BLaER1 (cell line): Measurements from ENCODE around the gene KCTD20.
"Not testable (repeated sequence)": the region's sequence is repeated elsewhere in the genome, so short reads cannot be mapped to it uniquely, and the experiment has no call there.

Experiments used
- H3K27ac ChIP-seq: shearing (Covaris generic); formaldehyde crosslinking; 2 replicates; pipeline ENCODE4 v1.8.1; 2022
- H3K27me3 ChIP-seq: shearing (Covaris generic); formaldehyde crosslinking; 2 replicates; pipeline ENCODE4 v1.8.1; 2022
- H3K36me3 ChIP-seq: shearing (Covaris generic); formaldehyde crosslinking; 2 replicates; pipeline ENCODE4 v1.8.1; 2022
- H3K4me1 ChIP-seq: shearing (Covaris generic); formaldehyde crosslinking; 2 replicates; pipeline ENCODE4 v1.8.1; 2022
- H3K4me2 ChIP-seq: shearing (Covaris generic); formaldehyde crosslinking; 2 replicates; pipeline ENCODE4 v1.8.1; 2022
- H3K4me3 ChIP-seq: shearing (Covaris generic); formaldehyde crosslinking; 2 replicates; pipeline ENCODE4 v1.8.1; 2022
- H3K9ac ChIP-seq: shearing (Covaris generic); formaldehyde crosslinking; 2 replicates; pipeline ENCODE4 v1.8.1; 2022
- H3K9me3 ChIP-seq: shearing (Covaris generic); formaldehyde crosslinking; 2 replicates; pipeline ENCODE4 v1.8.1; 2022
- H4K20me1 ChIP-seq: shearing (Covaris generic); formaldehyde crosslinking; 2 replicates; pipeline ENCODE4 v1.8.1; 2022
- Cebpa-rat ChIP-seq: shearing (Covaris generic); IDR thresholded peaks from 2 replicates; pipeline ENCODE4 v1.8.1; 2022

Gene KCTD20

GRCh38 chr6:36443471-36444428 lies 950 bp downstream of the KCTD20 start:
- Histone ChIP-seq H3K4me2 (peak overlapping the region; percentile 89), H3K27ac (peak overlapping the region; percentile 94), H3K4me3 (peak overlapping the region; percentile 80), H3K9ac (peak overlapping the region; percentile 88), H3K27me3 (no peaks in the 10 kb centered on the region), H3K4me1 (peaks cover 39% of the 10 kb centered on the region), H3K36me3 (peaks cover 28% of the 10 kb centered on the region), H4K20me1 (peaks cover 47% of the 10 kb centered on the region), H3K9me3 (peaks cover 18% of the 10 kb centered on the region)
- no peak for TF ChIP-seq Cebpa-rat

GRCh38 chr6:36444470-36444869 lies 1.7 kb downstream of the KCTD20 start:
- H4K20me1 ChIP-seq: peaks cover 54% of the 10 kb centered on the region
- peak overlapping the region; percentile 80 for H3K4me3 ChIP-seq
- peak overlapping the region; percentile 88 for H3K9ac ChIP-seq
- H3K4me2 ChIP-seq: peak overlapping the region; percentile 89
- H3K36me3 ChIP-seq: peaks cover 35% of the 10 kb centered on the region
- peak overlapping the region; percentile 94; the same call in 1 of the 2 replicates for H3K27ac ChIP-seq
- H3K27me3 ChIP-seq: no peaks in the 10 kb centered on the region
- peaks cover 39% of the 10 kb centered on the region for H3K4me1 ChIP-seq
- H3K9me3 ChIP-seq: peaks cover 25% of the 10 kb centered on the region
- no peak for TF ChIP-seq Cebpa-rat

- H3K9ac ChIP-seq: no peak overlapping the region
- H3K36me3 ChIP-seq: peaks cover 38% of the 10 kb centered on the region
- H3K4me1 ChIP-seq: peaks cover 39% of the 10 kb centered on the region
- peaks cover 66% of the 10 kb centered on the region for H4K20me1 ChIP-seq
- no peak overlapping the region for H3K4me3 ChIP-seq
- peaks cover 27% of the 10 kb centered on the region for H3K9me3 ChIP-seq
- TF ChIP-seq Cebpa-rat: no peak
- peak overlapping the region; percentile 89 for H3K4me2 ChIP-seq
- H3K27me3 ChIP-seq: no peaks in the 10 kb centered on the region
- H3K27ac ChIP-seq: no peak overlapping the region
These were observed 2.8 kb downstream of the KCTD20 start for GRCh38 chr6:36445621-36446020.

- not testable (repeated sequence) for H3K9ac ChIP-seq, H3K27ac ChIP-seq, H3K27me3 ChIP-seq, H3K4me2 ChIP-seq, H3K4me3 ChIP-seq
- Histone ChIP-seq H3K9me3 (peaks cover 27% of the 10 kb centered on the region), H3K4me1 (peaks cover 28% of the 10 kb centered on the region), H4K20me1 (peaks cover 98% of the 10 kb centered on the region), H3K36me3 (peaks cover 64% of the 10 kb centered on the region)
These were observed 6.4 kb downstream of the KCTD20 start for GRCh38 chr6:36449173-36449572.

GRCh38 chr6:36452897-36453296 lies 10.1 kb downstream of the KCTD20 start:
- peaks cover 16% of the 10 kb centered on the region for H3K9me3 ChIP-seq
- not testable (repeated sequence) for H3K27me3 ChIP-seq, H3K27ac ChIP-seq, H3K4me3 ChIP-seq, H3K4me2 ChIP-seq, H3K9ac ChIP-seq
- H4K20me1 ChIP-seq: peaks cover 99% of the 10 kb centered on the region
- peaks cover 77% of the 10 kb centered on the region for H3K36me3 ChIP-seq
- H3K4me1 ChIP-seq: peaks cover 11% of the 10 kb centered on the region

GRCh38 chr6:36455486-36456027 lies 12.8 kb downstream of the KCTD20 start:
- Histone ChIP-seq H3K9me3 (no peaks in the 10 kb centered on the region), H3K27ac (no peak overlapping the region), H3K4me1 (peaks cover 11% of the 10 kb centered on the region), H3K9ac (no peak overlapping the region), H3K27me3 (no peaks in the 10 kb centered on the region), H3K4me2 (no peak overlapping the region), H4K20me1 (peaks cover 99% of the 10 kb centered on the region), H3K36me3 (peaks cover 66% of the 10 kb centered on the region), H3K4me3 (no peak overlapping the region)
- no peak for TF ChIP-seq Cebpa-rat

GRCh38 chr6:36459501-36459900 lies 16.7 kb downstream of the KCTD20 start:
- H3K9ac ChIP-seq: no peak overlapping the region
- no peak overlapping the region for H3K27ac ChIP-seq
- H3K9me3 ChIP-seq: 0 out of 2 replicates have a peak, but pooled peaks cover 6% of the 10 kb centered on the region
- no peak for TF ChIP-seq Cebpa-rat
- H3K4me3 ChIP-seq: no peak overlapping the region
- no peaks in the 10 kb centered on the region for H3K4me1 ChIP-seq
- peaks cover 98% of the 10 kb centered on the region for H4K20me1 ChIP-seq
- no peaks in the 10 kb centered on the region for H3K27me3 ChIP-seq
- peaks cover 53% of the 10 kb centered on the region for H3K36me3 ChIP-seq
- no peak overlapping the region for H3K4me2 ChIP-seq

- Histone ChIP-seq H3K9ac (no peak overlapping the region), H3K4me1 (no peaks in the 10 kb centered on the region), H4K20me1 (peaks cover 84% of the 10 kb centered on the region), H3K27me3 (no peaks in the 10 kb centered on the region), H3K36me3 (peaks cover 42% of the 10 kb centered on the region), H3K27ac (no peak overlapping the region), H3K4me3 (no peak overlapping the region), H3K4me2 (no peak overlapping the region), H3K9me3 (0 out of 2 replicates have a peak, but pooled peaks cover 6% of the 10 kb centered on the region)
- TF ChIP-seq Cebpa-rat: no peak
These were observed 18.1 kb downstream of the KCTD20 start for GRCh38 chr6:36460916-36461315.

GRCh38 chr6:36461646-36462045 lies 18.8 kb downstream of the KCTD20 start:
- Histone ChIP-seq H3K9me3 (peaks cover 13% of the 10 kb centered on the region; the same call in 1 of the 2 replicates), H3K4me1 (no peaks in the 10 kb centered on the region), H3K4me2 (no peak overlapping the region), H3K4me3 (no peak overlapping the region), H3K27me3 (no peaks in the 10 kb centered on the region), H3K9ac (no peak overlapping the region), H4K20me1 (peaks cover 82% of the 10 kb centered on the region), H3K27ac (no peak overlapping the region), H3K36me3 (peaks cover 41% of the 10 kb centered on the region)
- TF ChIP-seq Cebpa-rat: no peak

GRCh38 chr6:36463676-36464075 lies 20.9 kb downstream of the KCTD20 start:
- peaks cover 37% of the 10 kb centered on the region for H3K36me3 ChIP-seq
- H3K4me1 ChIP-seq: peaks cover 6% of the 10 kb centered on the region
- no peak overlapping the region for H3K27ac ChIP-seq
- H3K4me3 ChIP-seq: no peak overlapping the region
- peaks cover 20% of the 10 kb centered on the region; the same call in 1 of the 2 replicates for H3K9me3 ChIP-seq
- H3K4me2 ChIP-seq: no peak overlapping the region
- H3K27me3 ChIP-seq: no peaks in the 10 kb centered on the region
- peaks cover 62% of the 10 kb centered on the region for H4K20me1 ChIP-seq
- no peak for TF ChIP-seq Cebpa-rat
- H3K9ac ChIP-seq: no peak overlapping the region
